K562 (cell line): ENCODE measurements around the gene EFNA2. TPM values are rescaled to one million over a fixed set of nuclear protein-coding genes. Genes with fewer than 3 reads are reported as not detected.
A peak's percentile ranks its signal among the peaks of the same experiment; 100 is the strongest.

Experiments
- ARID1B ChIP-seq: fragments of 450-650 bp; IDR thresholded peaks from 2 replicates; pipeline ENCODE4 v1.6.1; 2016; ENCODE audit warnings: antibody characterized with exemption, mild to moderate bottlenecking, inconsistent platforms
- ATF1 ChIP-seq, 2 experiments: fragments of 450-650 bp in 1 of 2; IDR thresholded peaks; 2 replicates each; pipeline ENCODE4 v1.6.1; 2016; ENCODE audit warnings: missing compliant biosample characterization in 1 of 2, missing genetic modification characterization in 1 of 2
- ATF6 ChIP-seq: sonication (generic); formaldehyde crosslinking; IDR thresholded peaks from 2 replicates; pipeline ENCODE4 v1.4.0; 2020; ENCODE audit warnings: mild to moderate bottlenecking, missing genetic modification reagents
- BHLHE40 ChIP-seq: IDR thresholded peaks from 2 replicates; pipeline ENCODE4 v1.6.1; 2011; ENCODE audit warnings: low read length, improper control_type of control experiment
- ETS1 ChIP-seq: conservative IDR thresholded peaks from 2 replicates; pipeline ENCODE4 v1.6.1; 2011; ENCODE audit warnings: low read depth, mild to moderate bottlenecking, low read length; ENCODE audit not compliant: control insufficient read depth
- FOXO4 ChIP-seq: fragments of 450-650 bp; formaldehyde crosslinking; IDR thresholded peaks from 2 replicates; pipeline ENCODE4 v1.4.0; 2020; ENCODE audit warnings: mild to moderate bottlenecking, moderate library complexity
- MBD2 ChIP-seq: sonication (generic); IDR thresholded peaks from 2 replicates; pipeline ENCODE4 v1.6.1; 2016; ENCODE audit warnings: low read depth, borderline replicate concordance
- MEIS2 ChIP-seq: fragments of 450-650 bp; IDR thresholded peaks from 2 replicates; pipeline ENCODE4 v1.6.1; 2014; ENCODE audit warnings: mild to moderate bottlenecking; ENCODE audit not compliant: partially characterized antibody
- PHF20 ChIP-seq: fragments of 450-650 bp; IDR thresholded peaks from 2 replicates; pipeline ENCODE4 v1.6.1; 2018; ENCODE audit not compliant: partially characterized antibody
- POLR3G ChIP-seq: IDR thresholded peaks from 2 replicates; pipeline ENCODE4 v1.6.1; 2011; ENCODE audit not compliant: insufficient read length, insufficient replicate concordance; ENCODE audit errors: extremely low read depth
- RFX1 ChIP-seq: fragments of 450-650 bp; IDR thresholded peaks from 2 replicates; pipeline ENCODE4 v1.6.1; 2016; ENCODE audit warnings: mild to moderate bottlenecking, moderate library complexity
- SMC3 ChIP-seq: conservative IDR thresholded peaks from 2 replicates; pipeline ENCODE4 v1.6.1; 2011; ENCODE audit warnings: low read depth, low read length, improper control_type of control experiment; ENCODE audit not compliant: insufficient read depth
- SNRNP70 ChIP-seq: fragments of 200-400 bp; formaldehyde crosslinking; optimal IDR thresholded peaks from 2 replicates; pipeline ENCODE3; 2017; ENCODE audit warnings: low read depth, low read length
- TRIM28 ChIP-seq: fragments of 450-650 bp; IDR thresholded peaks from 2 replicates; pipeline ENCODE4 v1.6.1; 2017
- ZBTB7A ChIP-seq: IDR thresholded peaks from 2 replicates; pipeline ENCODE4 v1.6.1; 2011; ENCODE audit warnings: low read depth, mild to moderate bottlenecking, low read length, moderate library complexity, borderline replicate concordance; ENCODE audit not compliant: control insufficient read depth
- ZNF586 ChIP-seq: fragments of 450-650 bp; formaldehyde crosslinking; conservative IDR thresholded peaks from 2 replicates; pipeline ENCODE4 v1.4.0; 2020; ENCODE audit warnings: mild to moderate bottlenecking, moderate library complexity
- polyA plus RNA-seq, 8 experiments: library from polyadenylated mRNA; depleted of rRNA in 4 of 8; stranded (reverse) in 5 of 8; unstranded in 3 of 8; fragments of >200 nt; fragmentation: Nextera tagmentation in 2 of 8; fragmentation: Illumina TruSeq in 1 of 8; extraction: Ambion mirVana in 2 of 8; extraction: Trizol in 1 of 8; gene quantifications; 2 replicates each; pipeline versions ENCODE4 v1.2.1 to v1.2.3, GENCODE V29; 2011 to 2014; ENCODE audit warnings: inconsistent platforms in 1 of 8, missing spikeins in 1 of 8
- total RNA-seq, 7 experiments: library from RNA; depleted of rRNA in 6 of 7; stranded (reverse); fragments of >200 nt in 6 of 7; fragmentation: Illumina TruSeq in 2 of 7; extraction: Trizol in 2 of 7; gene quantifications; 2 replicates each; pipeline versions ENCODE4 v1.2.1 to v1.2.3, GENCODE V29; 2011 to 2021; ENCODE audit warnings: low replicate concordance in 1 of 7
- TF ChIP-seq, protein P1 (sequence below): fragments of 250-450 bp; sonication (Bioruptor Pico); IDR thresholded peaks from 2 replicates; pipeline ENCODE4 v1.8.0; 2022; ENCODE audit warnings: inconsistent platforms, mild to moderate bottlenecking, moderate library complexity, borderline replicate concordance
- TF ChIP-seq, protein P2 (sequence below): fragments of 250-450 bp; sonication (Bioruptor Pico); IDR thresholded peaks from 2 replicates; pipeline ENCODE4 v1.9.0; 2021; ENCODE audit warnings: mild to moderate bottlenecking, inconsistent platforms

The EFNA2 gene
- total and polyA plus RNA-seq, 9 of the 15 experiments (the other 6 are each of a cell fraction or from before 2014, with no cell fraction given) = 0.11 to 0.44 (median 0.15) TPM; not detected in 6

DNA sequence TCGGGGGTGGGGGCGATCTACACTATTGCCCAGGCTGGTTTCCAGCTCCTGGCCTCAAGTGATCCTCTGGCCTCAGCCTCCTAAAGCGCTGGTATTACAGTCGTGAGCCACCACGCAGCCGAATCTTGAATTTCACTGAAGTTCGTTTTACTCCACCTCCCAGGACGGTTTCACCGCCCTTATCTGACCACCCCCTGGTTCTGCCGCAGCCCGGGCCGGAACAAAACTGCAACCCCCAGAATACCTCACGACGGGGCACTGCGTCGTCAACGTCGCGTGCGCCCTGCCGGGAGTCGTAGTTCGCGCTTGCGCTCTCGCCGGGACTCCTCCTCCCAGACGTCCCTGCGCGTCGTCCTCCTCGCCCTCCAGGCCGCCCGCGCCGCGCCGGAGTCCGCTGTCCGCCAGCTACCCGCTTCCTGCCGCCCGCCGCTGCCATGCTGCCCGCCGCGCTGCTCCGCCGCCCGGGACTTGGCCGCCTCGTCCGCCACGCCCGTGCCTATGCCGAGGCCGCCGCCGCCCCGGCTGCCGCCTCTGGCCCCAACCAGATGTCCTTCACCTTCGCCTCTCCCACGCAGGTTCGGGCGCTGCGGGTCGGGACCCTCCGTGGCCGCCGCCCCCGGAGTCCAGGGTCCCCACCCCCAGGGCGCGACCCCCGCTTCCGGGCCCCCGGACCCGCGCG is 44.1 kb upstream of the EFNA2 start, which contains the start of gene ATP5F1D (continued):
- TF ChIP-seq MEIS2 (peak; percentile 56), BHLHE40 (peak; percentile 75), PHF20 (no peak), SMC3 (0 out of 2 replicates have a peak, but pooled peaks have one; percentile 5), ATF6 (CRISPR knock-in tag) (no peak), RFX1 (no peak), MBD2 (peak; percentile 93), FOXO4 (no peak), ZNF586 (no peak), ETS1 (peak; percentile 99), POLR3G (no peak), SNRNP70 (no peak), TRIM28 (no peak), ATF1 (CRISPR knock-in tag; IDR thresholded peaks at IDR 0.05) (peak; percentile 78), ATF1 (tag; IDR thresholded peaks at IDR 0.05) (peak; percentile 96), ARID1B (0 out of 2 replicates have a peak, but pooled peaks have one; percentile 9), ZBTB7A (peak; percentile 69)
- TF ChIP-seq, protein P1, sequence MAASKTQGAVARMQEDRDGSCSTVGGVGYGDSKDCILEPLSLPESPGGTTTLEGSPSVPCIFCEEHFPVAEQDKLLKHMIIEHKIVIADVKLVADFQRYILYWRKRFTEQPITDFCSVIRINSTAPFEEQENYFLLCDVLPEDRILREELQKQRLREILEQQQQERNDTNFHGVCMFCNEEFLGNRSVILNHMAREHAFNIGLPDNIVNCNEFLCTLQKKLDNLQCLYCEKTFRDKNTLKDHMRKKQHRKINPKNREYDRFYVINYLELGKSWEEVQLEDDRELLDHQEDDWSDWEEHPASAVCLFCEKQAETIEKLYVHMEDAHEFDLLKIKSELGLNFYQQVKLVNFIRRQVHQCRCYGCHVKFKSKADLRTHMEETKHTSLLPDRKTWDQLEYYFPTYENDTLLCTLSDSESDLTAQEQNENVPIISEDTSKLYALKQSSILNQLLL (CRISPR knock-in tag) = no peak
- TF ChIP-seq, protein P2, sequence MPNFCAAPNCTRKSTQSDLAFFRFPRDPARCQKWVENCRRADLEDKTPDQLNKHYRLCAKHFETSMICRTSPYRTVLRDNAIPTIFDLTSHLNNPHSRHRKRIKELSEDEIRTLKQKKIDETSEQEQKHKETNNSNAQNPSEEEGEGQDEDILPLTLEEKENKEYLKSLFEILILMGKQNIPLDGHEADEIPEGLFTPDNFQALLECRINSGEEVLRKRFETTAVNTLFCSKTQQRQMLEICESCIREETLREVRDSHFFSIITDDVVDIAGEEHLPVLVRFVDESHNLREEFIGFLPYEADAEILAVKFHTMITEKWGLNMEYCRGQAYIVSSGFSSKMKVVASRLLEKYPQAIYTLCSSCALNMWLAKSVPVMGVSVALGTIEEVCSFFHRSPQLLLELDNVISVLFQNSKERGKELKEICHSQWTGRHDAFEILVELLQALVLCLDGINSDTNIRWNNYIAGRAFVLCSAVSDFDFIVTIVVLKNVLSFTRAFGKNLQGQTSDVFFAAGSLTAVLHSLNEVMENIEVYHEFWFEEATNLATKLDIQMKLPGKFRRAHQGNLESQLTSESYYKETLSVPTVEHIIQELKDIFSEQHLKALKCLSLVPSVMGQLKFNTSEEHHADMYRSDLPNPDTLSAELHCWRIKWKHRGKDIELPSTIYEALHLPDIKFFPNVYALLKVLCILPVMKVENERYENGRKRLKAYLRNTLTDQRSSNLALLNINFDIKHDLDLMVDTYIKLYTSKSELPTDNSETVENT = peak; percentile 87
- TF ChIP-seq, all 486 proteins: peak for 106
